HG02763 (cell line): ENCODE data around the gene PIP4K2A.
"Not testable (repeated sequence)": the region's sequence is repeated elsewhere in the genome, so short reads cannot be mapped to it uniquely, and the experiment has no call there.

Experiments used
- ATAC-seq: cut with Tn5 transposase; IDR thresholded peaks from one replicate; pipeline ENCODE4 v1.9.1; 2021; ENCODE audit warnings: mild to moderate bottlenecking, moderate library complexity; ENCODE audit not compliant: unreplicated experiment

Gene PIP4K2A

DNA sequence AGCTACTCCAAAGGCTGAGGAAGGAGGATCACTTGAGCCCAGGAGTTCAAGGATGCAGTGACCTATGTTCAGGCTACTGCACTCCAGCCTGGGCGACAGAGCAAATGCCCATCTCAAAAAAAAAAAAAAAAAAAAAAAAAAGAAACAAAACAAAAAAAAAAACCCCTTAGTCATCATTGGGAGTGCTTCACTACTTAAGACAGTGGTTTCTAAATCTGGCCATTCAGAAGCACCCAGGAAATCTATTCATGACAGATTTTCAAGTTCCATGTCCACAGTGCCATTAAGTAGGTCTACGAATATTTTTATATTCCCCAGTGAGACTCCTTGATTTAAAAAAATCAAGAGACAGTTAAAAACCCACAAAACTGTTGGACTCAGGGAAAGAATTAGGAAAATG is 182.9 kb downstream of the PIP4K2A start:
- no peak for ATAC-seq

- ATAC-seq = no peak
Measured at GRCh38 chr10:22531008-22531407, 183.4 kb downstream of the PIP4K2A start.

DNA sequence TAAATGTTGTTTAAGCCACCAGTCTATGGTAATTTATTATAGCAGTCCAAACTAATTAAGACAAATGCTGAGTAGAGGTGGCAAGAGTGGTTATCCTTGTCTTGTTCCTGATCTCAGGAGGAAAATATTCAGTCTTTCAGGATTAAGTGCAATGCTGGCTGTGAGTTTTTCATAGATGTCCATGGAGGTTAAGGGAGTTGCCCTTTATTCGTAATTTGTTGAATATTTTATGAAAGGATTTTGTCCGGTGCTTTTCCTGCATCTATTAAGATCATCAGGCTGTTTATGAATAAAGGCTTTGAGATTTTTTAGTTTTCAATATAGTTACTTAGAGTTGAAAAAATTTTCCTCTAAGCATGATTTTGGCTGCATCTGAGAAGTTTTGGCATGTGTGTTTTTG is 186.9 kb downstream of the PIP4K2A start:
- no peak for ATAC-seq

- ATAC-seq = not testable (repeated sequence)
Measured at GRCh38 chr10:22524333-22524732, 190.0 kb downstream of the PIP4K2A start.

DNA sequence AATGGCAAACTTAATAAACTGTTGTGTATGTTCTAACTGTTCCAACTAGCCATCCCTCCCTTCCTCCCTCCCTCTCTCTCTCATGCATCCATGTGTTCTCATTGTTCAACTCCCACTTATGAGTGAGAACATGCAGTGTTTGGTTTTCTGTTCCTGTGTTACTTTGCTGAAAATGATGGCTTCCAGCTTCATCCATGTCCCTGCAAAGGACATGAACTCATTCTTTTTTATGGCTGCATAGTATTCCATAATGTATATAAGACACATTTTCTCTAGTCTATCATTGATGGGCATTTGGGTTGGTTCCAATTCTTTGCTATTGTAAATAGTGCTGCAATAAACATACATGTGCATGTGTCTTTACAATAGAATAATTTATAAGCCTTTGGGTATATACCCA is 193.7 kb downstream of the PIP4K2A start:
- ATAC-seq = not testable (repeated sequence)

DNA sequence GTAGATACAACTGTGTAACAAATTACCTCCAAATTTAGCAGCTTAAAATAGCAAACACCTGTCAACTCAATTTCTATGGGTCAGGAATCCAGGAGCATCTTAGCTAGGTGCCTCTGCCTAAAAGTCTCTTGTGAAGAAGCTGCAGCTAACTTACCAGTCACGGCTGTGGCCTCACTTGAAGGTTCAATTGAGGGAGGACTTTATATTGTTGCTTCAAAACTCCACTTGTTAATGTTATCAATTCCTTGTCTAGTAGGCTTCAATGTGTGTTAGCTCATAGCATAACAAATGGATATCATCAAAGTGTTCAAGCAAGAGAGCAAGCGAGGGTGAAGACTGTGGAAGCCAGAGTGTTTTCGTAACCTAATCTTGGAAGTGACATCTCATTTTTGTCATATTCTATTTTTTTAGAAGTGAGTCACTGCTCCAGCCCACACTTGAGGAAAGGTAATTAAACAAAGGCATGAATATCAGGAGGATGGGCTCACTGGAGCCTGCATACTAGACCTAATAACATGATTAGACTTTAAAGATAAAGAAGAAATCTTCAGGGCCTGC is 196.1 kb downstream of the PIP4K2A start:
- ATAC-seq = no peak

- ATAC-seq = no peak
Measured at GRCh38 chr10:22515009-22515408, 199.4 kb downstream of the PIP4K2A start.

GRCh38 chr10:22514414-22514758 is 200.0 kb downstream of the PIP4K2A start:
- ATAC-seq = not testable (repeated sequence)

DNA sequence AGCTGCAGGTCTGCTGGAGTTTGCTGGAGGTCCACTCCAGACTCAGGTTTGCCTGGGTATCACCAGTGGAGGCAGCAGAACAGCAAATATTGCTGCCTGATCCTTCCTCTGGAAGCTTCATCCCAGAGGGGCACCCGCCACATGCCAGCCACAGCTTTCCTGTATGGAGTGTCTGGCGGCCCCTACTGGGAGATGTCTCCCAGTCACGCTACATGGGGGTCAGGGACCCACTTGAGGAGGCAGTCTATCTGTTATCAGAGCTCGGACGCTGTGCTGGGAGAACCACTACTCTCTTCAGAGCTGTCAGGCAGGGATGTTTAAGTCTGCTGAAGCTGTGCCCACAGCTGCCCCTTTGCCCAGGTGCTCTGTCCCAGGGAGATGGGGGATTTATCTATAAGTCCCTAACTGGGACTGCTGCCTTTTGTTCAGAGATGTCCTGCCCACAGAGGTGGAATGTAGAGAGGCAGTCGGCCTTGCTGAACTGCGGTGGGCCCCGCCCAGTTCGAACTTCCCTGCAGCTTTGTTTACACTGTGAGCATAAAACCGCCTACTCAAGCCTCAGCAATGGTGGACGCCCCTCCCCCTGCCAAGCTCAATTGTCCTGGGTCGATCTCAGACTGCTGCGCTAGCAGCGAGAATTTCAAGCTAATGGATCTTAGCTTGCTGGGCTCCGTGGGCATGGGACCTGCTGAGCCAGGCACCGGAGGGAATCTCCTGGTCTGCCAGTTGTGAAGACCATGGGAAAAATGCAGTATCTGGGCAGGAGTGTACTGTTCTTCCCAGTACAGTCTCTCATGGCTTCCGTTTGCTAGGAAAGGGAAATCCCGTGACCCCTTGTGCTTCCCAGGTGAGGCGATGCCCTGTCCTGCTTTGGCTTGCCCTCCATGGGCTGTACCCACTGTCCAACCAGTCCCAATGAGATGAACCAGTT is 200.6 kb downstream of the PIP4K2A start:
- ATAC-seq = not testable (repeated sequence)

- not testable (repeated sequence) for ATAC-seq
Measured at GRCh38 chr10:22512015-22512414, 202.4 kb downstream of the PIP4K2A start.

DNA sequence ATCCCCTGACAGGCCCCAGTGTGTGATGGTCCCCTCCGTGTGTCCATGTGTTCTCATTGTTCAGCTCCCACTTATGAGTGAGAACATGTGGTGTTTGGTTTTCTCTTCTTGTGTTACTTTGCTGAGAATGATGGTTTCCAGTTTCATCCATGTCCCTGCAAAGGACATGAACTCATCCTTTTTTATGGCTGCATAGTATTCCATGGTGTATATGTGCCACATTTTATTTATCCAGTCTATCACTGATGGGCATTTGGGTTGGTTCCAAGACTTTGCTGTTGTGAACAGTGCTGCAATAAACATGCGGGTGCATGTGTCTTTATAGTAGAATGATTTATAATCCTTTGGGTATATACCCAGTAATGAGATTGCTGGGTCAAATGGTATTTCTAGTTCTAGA is 206.2 kb downstream of the PIP4K2A start:
- not testable (repeated sequence) for ATAC-seq

GRCh38 chr10:22505911-22506685 is 208.3 kb downstream of the PIP4K2A start:
- no peak for ATAC-seq

DNA sequence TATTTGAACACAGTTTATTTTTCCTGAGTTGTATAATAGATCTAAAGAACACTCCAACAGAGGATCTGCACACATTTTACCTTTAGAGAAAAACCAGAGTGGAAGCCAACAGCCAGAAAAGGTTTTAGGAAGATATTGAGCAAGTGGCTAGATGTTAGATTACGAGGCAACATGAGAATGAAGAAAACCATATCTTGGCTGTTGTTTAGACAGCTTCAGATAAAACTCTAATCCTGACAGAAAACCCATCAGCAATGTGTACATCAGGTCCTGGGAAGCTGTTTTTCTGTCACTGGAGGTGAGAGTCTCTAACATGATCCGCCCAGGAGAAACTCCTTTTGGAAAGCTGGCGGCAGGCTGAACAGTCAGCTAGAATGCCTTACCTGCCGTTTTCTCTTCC is 209.6 kb downstream of the PIP4K2A start:
- no peak for ATAC-seq

DNA sequence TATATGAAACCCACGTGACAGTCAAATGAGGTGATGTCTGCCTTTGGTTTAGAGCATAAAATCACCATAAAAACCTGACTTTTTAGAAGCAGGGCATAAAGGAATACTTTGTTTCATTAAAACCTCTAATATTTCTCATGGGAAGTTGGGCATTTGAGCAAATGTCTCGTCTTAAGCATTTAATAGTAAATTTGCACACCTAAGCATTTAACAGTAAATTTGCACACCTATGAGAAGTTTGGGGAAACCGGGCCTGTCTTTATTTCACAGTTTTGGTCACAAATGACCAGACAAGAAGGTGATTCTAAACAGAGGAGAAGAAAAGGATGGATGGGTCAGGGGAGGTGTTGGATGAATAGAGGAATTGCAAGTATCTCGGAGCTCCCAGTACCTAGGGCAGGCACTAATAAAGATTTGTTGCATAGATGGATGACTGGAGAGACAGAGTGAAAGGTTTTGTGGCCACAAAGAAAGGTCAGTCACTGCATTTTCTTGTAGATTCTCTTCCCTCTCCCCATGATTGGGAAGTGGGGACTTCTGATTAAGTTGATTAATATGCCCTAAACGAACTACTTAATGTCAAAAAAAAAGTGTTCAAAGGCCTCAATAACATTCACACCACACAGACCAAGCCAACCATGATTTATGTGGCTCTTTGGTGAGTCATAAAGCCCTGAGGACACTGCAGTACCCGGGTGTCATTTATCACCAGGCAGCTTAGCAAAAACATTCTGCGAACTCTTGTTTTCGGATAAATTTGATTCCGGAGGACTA is 210.9 kb downstream of the PIP4K2A start:
- ATAC-seq = no peak

DNA sequence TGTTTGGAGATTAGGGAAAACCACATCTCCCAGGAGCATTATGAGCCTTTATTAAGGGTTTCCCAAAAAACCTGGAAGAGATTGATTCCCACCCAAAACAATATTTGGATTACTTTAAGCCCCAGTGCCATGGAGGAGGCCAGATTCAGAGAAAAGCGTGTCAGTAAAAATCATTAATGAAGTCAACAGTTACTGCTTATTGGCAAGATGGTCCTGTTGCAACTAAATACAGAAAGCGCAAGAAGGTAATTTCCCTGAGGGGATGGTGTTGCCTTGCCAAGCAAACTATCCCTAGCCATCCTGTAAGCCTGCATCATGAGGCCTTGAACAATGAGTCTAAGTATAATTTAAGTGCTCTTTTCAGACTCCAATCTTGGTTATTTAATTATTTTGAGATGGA is 212.5 kb downstream of the PIP4K2A start:
- ATAC-seq = no peak

- ATAC-seq = no peak
Measured at GRCh38 chr10:22501413-22501812, 213.0 kb downstream of the PIP4K2A start.

DNA sequence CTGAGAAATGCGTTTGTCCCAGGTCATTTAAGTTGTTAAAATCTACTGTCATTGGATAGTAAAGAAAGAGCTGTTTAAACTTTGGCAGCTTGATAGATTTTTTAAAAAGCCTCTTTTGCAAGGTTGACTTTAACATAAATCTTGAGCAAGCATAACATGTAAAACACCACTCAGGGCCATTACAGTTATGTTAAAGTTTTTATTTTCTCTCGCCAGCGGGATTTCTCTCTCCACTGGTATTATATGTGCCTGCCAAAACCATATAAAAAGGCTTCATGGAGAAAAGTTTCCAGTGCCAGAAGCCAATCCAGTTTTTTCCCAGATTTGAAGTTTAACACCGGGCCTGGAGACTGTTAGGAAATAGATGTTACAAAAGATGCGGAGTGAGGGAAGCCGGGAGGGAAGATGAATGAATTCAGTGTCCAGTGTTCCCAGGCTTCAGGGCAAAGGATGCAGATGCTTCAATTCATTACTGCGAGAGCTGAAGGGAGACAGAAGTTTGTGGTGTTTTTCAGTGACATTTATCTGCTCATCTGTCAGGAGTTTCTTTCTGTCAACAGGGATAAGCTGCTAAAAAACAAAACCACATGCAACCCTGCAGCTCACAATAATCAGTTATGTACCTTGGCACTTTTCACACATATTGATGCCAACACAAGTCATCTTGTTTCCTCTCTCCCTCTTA is 213.6 kb downstream of the PIP4K2A start:
- no peak for ATAC-seq

- ATAC-seq = not testable (repeated sequence)
Measured at GRCh38 chr10:22499973-22500372, 214.4 kb downstream of the PIP4K2A start.

GRCh38 chr10:22495396-22495795 is 219.0 kb downstream of the PIP4K2A start:
- ATAC-seq = no peak

- ATAC-seq = no peak
Measured at GRCh38 chr10:22494007-22494406, 220.4 kb downstream of the PIP4K2A start.
